Activated gamma-delta T cell (primary cell): Measurements from ENCODE around the gene ANKRD27.

Experiments
- DNase-seq: peaks from one replicate; lab custom pipeline; 2025; lab: John Stamatoyannopoulos, UW

Gene ANKRD27

DNA sequence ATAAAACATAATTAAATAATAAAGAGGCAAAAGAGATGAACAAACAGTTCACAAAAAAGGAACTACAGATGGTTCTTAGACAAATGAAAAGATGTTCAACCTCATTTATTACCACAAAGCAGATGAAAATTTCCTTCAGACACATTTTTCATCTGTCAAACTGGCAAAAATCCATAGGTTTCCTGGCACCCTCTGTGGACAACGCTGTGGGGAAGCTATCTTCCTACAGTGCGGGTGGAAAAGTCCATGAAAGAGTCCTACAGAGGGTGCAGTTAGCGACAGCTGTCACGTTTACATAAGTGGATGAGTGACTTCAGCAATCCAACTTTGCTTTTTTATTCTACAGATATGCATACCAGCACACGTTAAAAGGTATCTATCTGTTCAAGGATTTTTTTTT lies 124.3 kb downstream of the ANKRD27 start:
- DNase-seq: no peak
